ENCODE results near the gene VKORC1. TPM values are rescaled to one million over a fixed set of nuclear protein-coding genes. Genes with fewer than 3 reads are reported as not detected.

The VKORC1 gene
- total RNA-seq = 59.1 and 60.7 TPM in 2 replicates

DNA sequence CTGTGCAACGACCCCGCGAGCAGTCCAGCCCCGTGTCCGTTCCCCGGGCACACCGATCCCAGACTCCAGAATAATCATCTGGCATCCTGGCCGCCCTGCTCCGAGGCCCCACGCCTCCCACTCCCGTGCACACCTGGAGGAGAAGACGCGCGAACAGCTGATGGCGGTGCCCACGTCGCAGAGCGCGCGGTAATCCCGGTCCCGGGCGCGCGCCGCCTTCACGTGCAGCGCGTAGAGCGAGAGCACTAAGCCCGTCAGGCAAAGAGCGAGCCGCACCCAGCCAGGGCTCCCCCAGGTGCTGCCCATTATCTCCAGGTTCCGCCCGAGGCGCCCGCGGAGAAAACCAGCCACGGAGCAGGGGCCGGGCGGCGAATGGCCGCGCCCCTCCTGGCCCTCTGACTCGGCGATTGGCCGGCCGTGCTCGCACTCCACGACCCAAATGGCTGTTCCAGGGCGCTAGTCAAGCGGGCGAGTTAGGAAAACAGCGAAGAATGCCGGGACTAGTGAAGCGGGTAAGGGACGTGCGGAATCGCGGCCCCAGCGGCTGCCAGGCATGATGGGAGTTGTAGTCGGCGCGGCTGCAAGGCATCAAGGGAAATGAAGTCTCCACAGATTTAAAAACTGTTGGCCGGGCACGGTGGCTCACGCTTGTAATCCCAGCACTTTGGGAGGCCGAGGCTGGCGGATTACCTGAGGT is at the start of gene VKORC1:
TSS of gene VKORC1 (minus strand) at position 374 of the 697 bp plus-strand sequence. CDS start at position 306, 68 bp downstream.

DNA sequence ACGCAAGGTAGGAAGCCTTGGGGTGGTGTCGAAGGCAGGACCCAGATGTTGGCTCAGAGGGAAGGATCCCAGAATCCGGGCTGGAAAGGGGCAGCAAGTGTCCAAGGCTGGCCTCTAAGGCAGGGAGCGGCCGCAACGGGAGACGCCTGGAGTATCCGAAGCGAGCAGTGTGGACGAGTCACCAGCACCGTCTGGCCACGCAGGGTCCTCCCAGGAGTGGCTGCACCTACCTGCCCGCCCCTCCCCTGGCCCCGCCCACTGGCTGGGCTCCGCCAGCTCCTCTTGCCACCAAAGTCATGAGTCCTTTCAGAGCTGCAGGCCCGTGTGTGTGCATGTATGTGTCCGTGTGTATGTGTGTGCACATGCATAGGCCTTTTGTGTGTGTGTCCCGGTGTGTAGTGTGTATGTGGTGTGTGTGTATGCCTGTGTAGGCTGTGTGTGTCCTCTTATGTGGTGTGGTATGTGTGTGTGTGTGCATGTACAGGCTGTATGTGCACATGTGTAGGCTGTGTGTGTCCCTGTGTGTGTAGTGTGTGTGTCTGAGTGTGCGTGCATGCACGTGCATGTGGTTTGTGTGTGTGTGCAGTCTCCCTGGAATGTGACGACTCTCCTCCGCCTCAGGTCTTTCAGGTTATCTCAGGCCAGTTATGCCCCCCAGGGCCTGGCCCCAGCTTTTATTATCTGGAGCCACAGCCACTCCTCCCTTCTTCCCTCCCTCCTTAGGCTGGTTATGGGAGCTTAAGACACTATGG is 41.1 kb upstream of the VKORC1 start, which contains the start of gene PRSS8:
TSS of gene PRSS8 (minus strand) at position 193 of the 752 bp plus-strand sequence. CDS start 229 bp downstream, outside the sequence.

DNA sequence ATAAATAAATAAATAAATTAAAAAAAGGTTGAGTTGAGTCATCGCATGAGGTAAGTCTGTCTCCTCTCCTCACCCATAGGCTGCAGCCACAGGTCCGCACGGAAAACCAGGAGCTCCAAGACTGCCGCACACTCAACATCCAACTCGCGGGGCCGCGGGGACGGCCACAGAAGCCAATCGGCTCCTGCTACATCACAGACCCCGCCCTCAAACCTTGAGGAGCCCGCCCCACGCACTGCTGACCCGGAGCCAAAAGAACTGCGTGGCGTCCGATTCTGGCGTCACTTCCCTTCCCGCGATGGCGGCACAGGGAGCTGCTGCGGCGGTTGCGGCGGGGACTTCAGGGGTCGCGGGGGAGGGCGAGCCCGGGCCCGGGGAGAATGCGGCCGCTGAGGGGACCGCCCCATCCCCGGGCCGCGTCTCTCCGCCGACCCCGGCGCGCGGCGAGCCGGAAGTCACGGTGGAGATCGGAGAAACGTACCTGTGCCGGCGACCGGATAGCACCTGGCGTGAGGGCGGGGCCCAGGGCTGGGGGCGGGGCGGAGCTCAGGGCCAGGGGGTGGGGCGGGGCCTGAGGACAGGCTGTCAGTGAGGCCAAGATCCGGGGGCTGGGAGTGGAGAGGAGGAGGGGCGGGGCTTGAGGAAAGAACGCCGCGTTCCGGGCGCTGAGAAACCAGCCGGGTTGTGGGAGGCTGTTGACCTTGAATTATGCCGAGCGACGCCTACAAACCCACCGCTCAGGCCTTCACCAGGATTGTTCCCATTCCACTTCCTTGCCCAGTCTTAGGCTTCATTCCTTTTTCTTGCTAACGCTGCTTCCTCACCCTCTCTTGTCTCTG is 23.0 kb upstream of the VKORC1 start, which contains the start of gene KAT8:
TSS of gene KAT8 (plus strand) at position 281 of the 839 bp plus-strand sequence. CDS start at position 299, 18 bp downstream.

DNA sequence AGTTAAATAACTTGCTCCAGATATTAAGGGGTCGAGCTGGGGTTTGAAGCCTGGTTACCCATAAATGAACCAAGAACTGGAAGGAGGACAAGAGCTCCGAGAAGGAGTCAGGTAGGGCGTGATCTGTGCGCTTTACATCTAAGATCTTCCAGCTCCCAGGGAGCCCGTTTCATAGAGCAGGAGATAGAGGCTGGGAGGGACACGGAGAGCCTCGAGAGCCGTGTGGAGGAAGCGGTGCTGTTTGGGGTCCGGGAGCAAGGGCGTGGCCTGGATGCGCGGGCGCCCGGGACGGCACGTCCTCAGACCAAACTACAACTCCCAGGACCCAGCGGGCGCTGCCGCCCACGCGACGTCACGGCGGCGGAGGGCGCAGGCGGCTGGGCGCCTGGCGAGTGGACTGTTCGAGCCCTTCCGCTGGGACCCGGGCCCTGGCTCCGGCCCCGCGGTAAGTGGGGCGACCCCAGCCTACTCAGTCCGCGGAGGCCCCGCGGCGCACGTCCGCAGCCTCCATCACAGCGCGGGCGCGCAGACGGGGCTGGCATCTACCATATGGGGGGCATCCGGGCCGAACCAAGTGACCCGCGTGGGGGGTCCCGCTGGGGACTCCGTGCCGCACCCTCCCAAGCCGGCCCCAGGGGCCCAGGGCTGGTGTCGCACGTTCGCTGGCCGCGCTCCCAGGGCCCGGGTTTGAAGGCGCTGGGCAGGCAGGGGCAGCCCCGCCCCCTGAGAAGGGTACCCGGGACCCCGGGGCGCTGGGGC is 13.6 kb upstream of the VKORC1 start, which contains the start of gene BCKDK:
TSS of gene BCKDK (plus strand) at position 352 of the 759 bp plus-strand sequence. CDS start 838 bp downstream, outside the sequence.

DNA sequence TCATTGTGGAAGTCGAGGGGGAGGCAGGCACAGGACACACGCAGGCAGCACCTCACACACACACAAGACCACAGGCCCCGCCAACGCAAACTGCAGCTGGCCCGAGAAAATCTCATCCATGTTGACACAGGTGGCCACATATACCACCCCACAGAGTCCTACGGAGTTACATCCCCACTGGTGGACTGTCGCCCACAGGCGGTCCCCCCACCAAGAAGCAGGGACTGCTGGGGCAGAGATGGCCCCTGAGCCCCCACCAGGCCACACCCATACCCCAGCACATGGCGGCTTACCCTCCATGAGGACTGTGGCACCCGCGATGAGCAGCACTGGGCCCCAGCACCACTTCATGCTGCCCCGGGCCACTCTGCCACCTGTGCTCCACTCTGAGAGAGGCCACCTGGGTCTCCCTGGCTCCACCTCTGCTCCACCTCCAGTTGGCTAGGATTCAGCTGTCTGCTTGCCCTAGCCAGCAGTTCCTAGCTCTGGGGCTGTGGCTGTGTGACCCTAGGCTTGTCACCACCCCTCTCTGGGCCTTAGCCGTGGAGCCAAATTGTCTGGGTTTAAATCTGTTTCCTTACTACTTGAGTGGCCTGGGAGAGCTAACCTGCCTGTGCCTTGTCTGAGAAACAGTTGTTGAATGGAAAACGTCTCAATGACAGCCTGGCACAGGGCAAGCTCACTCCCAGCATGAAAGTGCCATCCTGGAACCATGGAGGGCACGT is 6.0 kb downstream of the VKORC1 start, which contains the start of gene PRSS53:
TSS of gene PRSS53 (minus strand) at position 485 of the 725 bp plus-strand sequence. CDS start at position 351, 134 bp downstream.

DNA sequence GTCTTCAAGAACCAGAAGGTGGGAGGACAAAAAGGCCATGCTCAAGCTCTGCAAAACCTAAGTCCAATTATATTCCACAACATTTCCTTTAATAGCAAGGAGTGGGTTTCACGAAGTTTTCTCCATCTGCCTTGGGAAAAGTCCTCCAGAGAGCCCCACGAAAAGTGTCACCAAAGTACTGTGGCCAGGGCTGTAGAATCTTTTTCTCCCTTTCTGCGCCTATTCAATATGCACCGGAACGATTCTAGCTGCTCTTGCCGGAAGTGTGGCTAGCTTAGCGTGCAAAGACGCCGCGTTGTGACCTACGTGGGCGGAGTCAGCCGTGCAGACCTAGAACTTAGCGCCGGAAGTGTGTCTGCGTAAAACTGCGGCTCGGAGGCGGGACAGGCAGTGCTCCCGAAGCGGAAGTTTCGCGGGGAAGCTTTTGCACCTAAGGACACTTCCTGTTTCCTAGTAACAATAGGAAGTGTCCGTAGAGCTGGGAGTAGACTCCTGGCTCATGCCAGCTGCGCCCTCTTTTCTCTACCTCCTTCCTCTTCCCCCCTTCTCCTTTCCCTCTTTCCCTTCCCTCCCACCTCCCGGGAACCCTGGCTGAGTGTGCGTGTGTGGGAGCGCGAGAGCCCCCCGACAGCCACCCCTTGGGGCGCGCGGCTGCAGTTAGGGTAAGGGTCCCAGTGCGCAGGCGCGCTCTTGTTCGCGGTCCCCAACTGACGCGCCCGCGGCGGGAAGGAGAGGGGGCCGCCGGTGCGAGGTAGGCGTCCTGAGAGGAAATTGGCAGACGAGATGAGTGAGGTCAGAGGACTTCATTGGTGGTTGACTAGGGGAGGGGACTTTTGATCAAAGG is 20.4 kb downstream of the VKORC1 start, which contains the start of the genes ZNF646 and ZNF668:
TSS of gene ZNF646 (plus strand) at position 453 of the 844 bp plus-strand sequence. CDS start 1,903 bp downstream, outside the sequence.
TSS of gene ZNF668 (minus strand) at position 271 of the 844 bp plus-strand sequence. CDS start 9,781 bp downstream, outside the sequence.

Other genes starting within 250 kb of the VKORC1 start
- gene BCL7C, start 200.7 kb downstream of the VKORC1 start, total RNA-seq = 23.1 and 27.8 TPM in 2 replicates
- gene CTF1, start 198.2 kb downstream of the VKORC1 start, total RNA-seq = under 0.01 and 0.19 TPM in 2 replicates
- gene FBXL19, start 171.2 kb downstream of the VKORC1 start, total RNA-seq = 14.0 and 15.2 TPM in 2 replicates
- gene ORAI3, start 145.7 kb downstream of the VKORC1 start, total RNA-seq = 13.5 and 16.0 TPM in 2 replicates
- 1.6 and 5.4 TPM in 2 replicates for gene SETD1A, start 137.0 kb downstream of the VKORC1 start, total RNA-seq
- gene HSD3B7, start 109.6 kb downstream of the VKORC1 start, total RNA-seq = 17.3 and 22.2 TPM in 2 replicates
- 1.1 TPM in 1 of 2 replicates, not detected in the other for gene STX1B, start 84.2 kb downstream of the VKORC1 start, total RNA-seq
- gene STX4, start 61.2 kb downstream of the VKORC1 start, total RNA-seq = 19.3 and 35.1 TPM in 2 replicates
- 5.7 and 6.3 TPM in 2 replicates for gene ZNF668, start 20.6 kb downstream of the VKORC1 start, total RNA-seq
- 7.8 and 16.0 TPM in 2 replicates for gene ZNF646, start 20.4 kb downstream of the VKORC1 start, total RNA-seq
- gene PRSS53, start 5.9 kb downstream of the VKORC1 start, total RNA-seq = 0.81 and 1.6 TPM in 2 replicates
- gene BCKDK, start 13.6 kb upstream of the VKORC1 start, total RNA-seq = 12.3 and 19.4 TPM in 2 replicates
- 27.8 and 36.9 TPM in 2 replicates for gene KAT8, start 22.9 kb upstream of the VKORC1 start, total RNA-seq
- gene PRSS8, start 40.9 kb upstream of the VKORC1 start, total RNA-seq = not detected in 2 replicates
- 0.31 TPM in 1 of 2 replicates, not detected in the other for gene PRSS36, start 55.3 kb upstream of the VKORC1 start, total RNA-seq
- 29.5 and 62.4 TPM in 2 replicates for gene FUS, start 85.3 kb upstream of the VKORC1 start, total RNA-seq
- 39.4 and 93.4 TPM in 2 replicates for gene PYCARD, start 108.0 kb upstream of the VKORC1 start, total RNA-seq
- not detected in 2 replicates for gene TRIM72, start 119.3 kb upstream of the VKORC1 start, total RNA-seq
- not detected in 2 replicates for gene PYDC1, start 122.3 kb upstream of the VKORC1 start, total RNA-seq
- gene ITGAM, start 165.2 kb upstream of the VKORC1 start, total RNA-seq = 0.25 TPM in 1 of 2 replicates, not detected in the other

Data from bladder microvascular endothelial cell (primary cell).